ENCODE results near the gene TRMT6. TPM values are rescaled to one million over a fixed set of nuclear protein-coding genes. Genes with fewer than 3 reads are reported as not detected.

Gene TRMT6
- total and polyA plus RNA-seq, 3 donors from 2014 or later: 21.4 to 25.1 (median 24.0) TPM

- H3K4me1 ChIP-seq: peaks cover 8% of the 10 kb centered on the region
- intact Hi-C loops (cut with DNase I; ENCODE audit: low total_unique reads): no loop called here
- H3K36me3 ChIP-seq (ENCODE audit: low read depth, missing control alignments): no peaks in the 10 kb centered on the region
- H3K9me3 ChIP-seq: no peaks in the 10 kb centered on the region
- TF ChIP-seq POLR2A (IDR thresholded peaks at IDR 0.05): no peak
- TF ChIP-seq, protein P1, sequence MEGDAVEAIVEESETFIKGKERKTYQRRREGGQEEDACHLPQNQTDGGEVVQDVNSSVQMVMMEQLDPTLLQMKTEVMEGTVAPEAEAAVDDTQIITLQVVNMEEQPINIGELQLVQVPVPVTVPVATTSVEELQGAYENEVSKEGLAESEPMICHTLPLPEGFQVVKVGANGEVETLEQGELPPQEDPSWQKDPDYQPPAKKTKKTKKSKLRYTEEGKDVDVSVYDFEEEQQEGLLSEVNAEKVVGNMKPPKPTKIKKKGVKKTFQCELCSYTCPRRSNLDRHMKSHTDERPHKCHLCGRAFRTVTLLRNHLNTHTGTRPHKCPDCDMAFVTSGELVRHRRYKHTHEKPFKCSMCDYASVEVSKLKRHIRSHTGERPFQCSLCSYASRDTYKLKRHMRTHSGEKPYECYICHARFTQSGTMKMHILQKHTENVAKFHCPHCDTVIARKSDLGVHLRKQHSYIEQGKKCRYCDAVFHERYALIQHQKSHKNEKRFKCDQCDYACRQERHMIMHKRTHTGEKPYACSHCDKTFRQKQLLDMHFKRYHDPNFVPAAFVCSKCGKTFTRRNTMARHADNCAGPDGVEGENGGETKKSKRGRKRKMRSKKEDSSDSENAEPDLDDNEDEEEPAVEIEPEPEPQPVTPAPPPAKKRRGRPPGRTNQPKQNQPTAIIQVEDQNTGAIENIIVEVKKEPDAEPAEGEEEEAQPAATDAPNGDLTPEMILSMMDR (IDR thresholded peaks at IDR 0.05): no peak
- H3K27me3 ChIP-seq: no peaks in the 10 kb centered on the region
- H3K4me3 ChIP-seq: no peak overlapping the region
- DNase-seq: no peak
- WGBS, 2 donors: 86 to 93% methylated on average over 3 of the region's 3 CpGs
- H3K27ac ChIP-seq: no peak overlapping the region
These were observed 4.4 kb downstream of the TRMT6 start for GRCh38 chr20:5945963-5946362.

DNA sequence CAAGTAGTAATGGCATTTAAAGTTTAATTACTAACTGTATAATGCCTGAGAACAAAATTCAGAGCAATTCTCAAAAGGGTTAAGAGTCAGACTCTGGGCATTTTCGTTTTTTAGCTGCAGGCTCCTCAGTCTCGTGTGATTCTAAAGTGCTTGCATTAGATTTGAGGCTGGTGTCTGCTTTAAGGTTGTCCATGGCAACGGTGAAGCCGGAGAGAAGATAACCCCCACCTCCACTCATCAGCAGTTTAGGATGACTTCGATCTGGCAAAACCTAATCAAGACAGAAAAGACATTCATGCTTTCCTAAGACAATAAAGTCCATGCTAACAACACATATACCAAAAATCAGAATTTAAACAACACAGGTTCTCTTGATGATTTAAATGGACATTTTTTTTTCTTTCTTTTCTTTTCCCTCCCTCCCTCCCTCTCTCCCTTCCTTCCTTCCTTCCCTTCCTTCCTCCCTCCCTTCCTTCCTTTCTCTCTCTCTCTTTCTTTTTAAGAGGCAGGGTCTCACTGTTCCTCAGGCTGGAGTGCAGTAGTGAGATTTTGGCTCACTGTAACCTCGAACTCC lies 11.8 kb downstream of the TRMT6 start:
- no peaks in the 10 kb centered on the region for H3K4me1 ChIP-seq
- no peak for TF ChIP-seq POLR2A (IDR thresholded peaks at IDR 0.05)
- TF ChIP-seq, protein P1 (IDR thresholded peaks at IDR 0.05): no peak
- DNase-seq: no peak
- intact Hi-C loops (cut with DNase I; ENCODE audit: low total_unique reads): no loop called here
- no peak overlapping the region for H3K4me3 ChIP-seq
- WGBS, 2 donors: 69 to 77% methylated on average over 6 of the region's 6 CpGs
- no peak overlapping the region for H3K27ac ChIP-seq
- H3K27me3 ChIP-seq: no peaks in the 10 kb centered on the region
- H3K9me3 ChIP-seq: no peaks in the 10 kb centered on the region
- H3K36me3 ChIP-seq (ENCODE audit: low read depth, missing control alignments): no peaks in the 10 kb centered on the region

DNA sequence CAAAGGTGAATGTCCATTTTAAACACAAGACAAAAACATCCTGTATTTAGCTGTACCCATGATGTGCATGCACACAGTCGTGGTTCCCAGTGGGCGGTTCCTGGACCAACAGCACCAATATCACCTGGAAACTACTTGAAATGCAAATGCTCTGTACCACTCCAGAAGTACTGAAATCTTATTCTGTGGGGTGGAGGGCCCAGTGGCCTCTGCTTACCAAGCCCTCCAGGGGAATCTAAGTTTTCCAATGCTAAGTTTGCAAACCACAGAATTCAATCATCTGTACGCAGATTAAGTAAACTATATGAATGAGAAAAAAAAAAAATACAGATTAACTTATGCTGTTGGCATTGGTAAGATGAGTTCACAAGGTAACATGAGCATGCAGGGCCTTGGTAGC lies 14.1 kb downstream of the TRMT6 start:
- WGBS, 2 donors: 86 to 91% methylated on average over 3 of the region's 3 CpGs
- Histone ChIP-seq H3K9me3 (no peaks in the 10 kb centered on the region), H3K27me3 (no peaks in the 10 kb centered on the region), H3K36me3 (ENCODE audit: low read depth, missing control alignments) (no peaks in the 10 kb centered on the region), H3K27ac (no peak overlapping the region), H3K4me1 (no peaks in the 10 kb centered on the region), H3K4me3 (no peak overlapping the region)
- intact Hi-C loops (cut with DNase I; ENCODE audit: low total_unique reads): no loop called here
- DNase-seq: no peak
- no peak for TF ChIP-seq POLR2A (IDR thresholded peaks at IDR 0.05)
- TF ChIP-seq, protein P1 (IDR thresholded peaks at IDR 0.05): no peak

- Histone ChIP-seq H3K4me1 (no peaks in the 10 kb centered on the region), H3K27ac (no peak overlapping the region), H3K36me3 (ENCODE audit: low read depth, missing control alignments) (no peaks in the 10 kb centered on the region), H3K9me3 (no peaks in the 10 kb centered on the region), H3K27me3 (no peaks in the 10 kb centered on the region), H3K4me3 (no peak overlapping the region)
- intact Hi-C loops (cut with DNase I; ENCODE audit: low total_unique reads): no loop called here
- WGBS, 2 donors: 80 to 83% methylated on average over 1 of the region's 1 CpG
- TF ChIP-seq, protein P1 (IDR thresholded peaks at IDR 0.05): no peak
- no peak for TF ChIP-seq POLR2A (IDR thresholded peaks at IDR 0.05)
- DNase-seq: no peak
These were observed 14.9 kb downstream of the TRMT6 start for GRCh38 chr20:5935384-5935783.

- Histone ChIP-seq H3K27me3 (no peaks in the 10 kb centered on the region), H3K4me1 (no peaks in the 10 kb centered on the region), H3K27ac (no peak overlapping the region), H3K9me3 (no peaks in the 10 kb centered on the region), H3K4me3 (no peak overlapping the region), H3K36me3 (ENCODE audit: low read depth, missing control alignments) (no peaks in the 10 kb centered on the region)
- intact Hi-C loops (cut with DNase I; ENCODE audit: low total_unique reads): no loop called here
- 85 to 91% methylated on average over 7 of the region's 7 CpGs for WGBS, 2 donors
- no peak for DNase-seq
- TF ChIP-seq, protein P1 (IDR thresholded peaks at IDR 0.05): no peak
- no peak for TF ChIP-seq POLR2A (IDR thresholded peaks at IDR 0.05)
These were observed 16.4 kb downstream of the TRMT6 start for GRCh38 chr20:5933802-5934436.
